ENCODE data around the gene SRRM3.

SRRM3 gene

DNA sequence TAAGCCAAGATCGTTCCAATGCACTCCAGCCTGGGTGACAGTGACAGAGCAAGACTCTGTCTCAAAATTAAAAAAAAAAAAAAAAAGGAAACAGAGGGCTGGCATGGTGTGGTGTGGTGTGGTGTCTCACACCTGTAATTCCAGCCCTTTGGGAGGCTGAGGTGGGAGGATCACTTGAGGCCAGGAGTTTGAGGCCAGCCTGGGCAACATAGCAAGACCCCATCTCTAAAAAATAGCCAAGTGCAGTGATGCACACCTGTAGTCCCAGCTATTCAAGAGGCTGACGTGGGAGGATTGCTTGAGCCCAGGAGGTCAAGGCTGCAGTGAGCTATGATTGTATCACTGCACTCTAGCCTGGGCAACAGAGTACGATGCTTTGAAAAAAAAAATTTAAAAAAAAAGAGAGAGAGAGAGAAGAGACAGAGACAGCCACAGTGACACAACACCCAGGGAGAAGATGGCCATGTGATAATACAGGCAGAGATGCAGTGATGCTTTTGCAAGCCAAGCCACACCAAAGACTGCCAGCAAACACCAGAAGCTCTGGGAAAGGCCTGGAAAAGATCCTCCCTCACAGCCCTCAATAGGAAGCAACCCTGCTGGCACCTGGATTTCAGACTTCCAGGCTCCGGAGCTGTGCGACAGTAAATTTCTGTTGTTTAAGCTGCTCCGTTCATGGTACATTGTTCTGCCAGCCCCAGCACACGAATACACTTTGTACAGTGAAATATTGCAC, 19.3 kb upstream of the SRRM3 start:
- TF ChIP-seq, protein P1, sequence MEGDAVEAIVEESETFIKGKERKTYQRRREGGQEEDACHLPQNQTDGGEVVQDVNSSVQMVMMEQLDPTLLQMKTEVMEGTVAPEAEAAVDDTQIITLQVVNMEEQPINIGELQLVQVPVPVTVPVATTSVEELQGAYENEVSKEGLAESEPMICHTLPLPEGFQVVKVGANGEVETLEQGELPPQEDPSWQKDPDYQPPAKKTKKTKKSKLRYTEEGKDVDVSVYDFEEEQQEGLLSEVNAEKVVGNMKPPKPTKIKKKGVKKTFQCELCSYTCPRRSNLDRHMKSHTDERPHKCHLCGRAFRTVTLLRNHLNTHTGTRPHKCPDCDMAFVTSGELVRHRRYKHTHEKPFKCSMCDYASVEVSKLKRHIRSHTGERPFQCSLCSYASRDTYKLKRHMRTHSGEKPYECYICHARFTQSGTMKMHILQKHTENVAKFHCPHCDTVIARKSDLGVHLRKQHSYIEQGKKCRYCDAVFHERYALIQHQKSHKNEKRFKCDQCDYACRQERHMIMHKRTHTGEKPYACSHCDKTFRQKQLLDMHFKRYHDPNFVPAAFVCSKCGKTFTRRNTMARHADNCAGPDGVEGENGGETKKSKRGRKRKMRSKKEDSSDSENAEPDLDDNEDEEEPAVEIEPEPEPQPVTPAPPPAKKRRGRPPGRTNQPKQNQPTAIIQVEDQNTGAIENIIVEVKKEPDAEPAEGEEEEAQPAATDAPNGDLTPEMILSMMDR (IDR thresholded peaks at IDR 0.05; ENCODE audit: insufficient read depth, low read depth, low read length, missing control alignments): no peak
- H3K4me3 ChIP-seq (ENCODE audit: low read length): no peak overlapping the region
- no peak for DNase-seq (ENCODE audit: low read depth)

DNA sequence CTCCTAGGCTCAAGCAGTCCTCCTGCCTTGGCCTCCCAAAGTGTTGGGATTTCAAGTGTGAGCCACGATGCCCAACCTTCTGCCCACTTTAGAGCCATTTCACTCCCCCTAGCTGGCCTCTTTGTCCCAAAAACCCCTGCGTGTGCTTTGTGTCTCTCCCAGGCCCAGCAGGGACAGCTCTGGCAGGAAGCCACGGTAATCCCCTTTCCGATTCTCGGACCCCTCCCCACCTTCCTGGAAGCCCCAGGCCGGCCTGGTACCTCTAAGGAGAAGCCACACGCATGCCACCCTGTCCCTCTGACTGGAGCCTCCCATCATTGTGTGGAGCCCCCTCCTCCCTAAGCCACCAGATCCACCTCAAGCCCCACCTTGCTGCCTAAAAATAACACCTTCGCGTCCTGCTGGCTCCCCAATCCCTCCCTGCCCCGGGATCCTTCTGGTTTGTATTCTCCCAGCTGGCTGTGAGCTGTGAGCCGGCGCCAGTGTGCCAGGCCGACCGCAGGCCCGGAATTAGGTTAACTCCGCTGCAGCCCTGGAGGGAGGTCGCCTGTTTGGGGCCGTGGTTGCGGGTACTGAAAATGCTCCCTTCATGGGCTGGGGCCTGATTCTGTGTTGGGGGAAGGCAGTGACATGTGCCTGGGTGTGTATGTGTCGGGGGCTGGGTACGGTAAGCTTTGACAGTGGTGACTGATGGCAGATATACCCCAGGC, 16.4 kb upstream of the SRRM3 start:
- DNase-seq (ENCODE audit: low read depth): no peak
- H3K4me3 ChIP-seq (ENCODE audit: low read length): no peak overlapping the region
- TF ChIP-seq, protein P1 (IDR thresholded peaks at IDR 0.05; ENCODE audit: insufficient read depth, low read depth, low read length, missing control alignments): no peak

DNA sequence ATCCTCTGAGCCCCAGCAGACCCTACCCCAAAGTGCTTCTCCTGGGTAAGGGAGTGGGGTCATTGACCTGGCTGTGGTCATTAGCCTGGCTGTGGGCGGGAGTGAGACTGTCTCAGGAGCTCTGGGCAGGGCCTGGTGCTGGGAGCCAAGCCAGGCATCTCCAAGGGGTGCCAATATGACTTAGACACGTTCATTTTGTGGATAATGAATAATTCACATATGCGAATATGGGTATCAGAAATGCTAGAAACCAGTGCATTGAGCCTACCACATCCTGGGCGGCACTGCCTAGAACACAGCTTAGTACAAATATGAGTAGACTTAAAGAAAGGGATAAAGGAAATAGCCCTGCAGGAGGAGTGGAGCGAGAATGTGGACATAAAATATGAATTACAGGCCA, 14.4 kb upstream of the SRRM3 start:
- DNase-seq (ENCODE audit: low read depth): no peak
- H3K4me3 ChIP-seq (ENCODE audit: low read length): no peak overlapping the region
- TF ChIP-seq, protein P1 (IDR thresholded peaks at IDR 0.05; ENCODE audit: insufficient read depth, low read depth, low read length, missing control alignments): no peak

DNA sequence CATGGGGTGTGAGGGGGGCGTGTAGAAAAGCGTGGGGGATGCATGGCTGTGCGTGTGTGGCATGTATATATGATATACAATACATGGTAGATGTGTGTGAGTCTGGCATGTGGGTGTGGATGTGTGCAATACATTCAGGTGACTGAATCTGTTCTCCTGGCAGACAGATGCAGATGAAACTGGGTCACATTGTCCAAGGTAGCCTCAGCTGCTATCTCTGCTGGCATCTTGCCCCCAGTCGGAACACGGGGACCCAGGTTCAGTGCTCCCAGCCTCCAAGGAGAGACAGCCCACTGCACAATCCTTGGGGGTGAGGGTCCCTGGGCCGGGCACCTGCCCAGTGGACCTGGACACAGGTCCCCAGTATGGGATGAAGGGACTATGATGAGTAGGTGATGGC, 12.4 kb upstream of the SRRM3 start:
- TF ChIP-seq, protein P1 (IDR thresholded peaks at IDR 0.05; ENCODE audit: insufficient read depth, low read depth, low read length, missing control alignments): no peak
- DNase-seq (ENCODE audit: low read depth): no peak
- no peak overlapping the region for H3K4me3 ChIP-seq (ENCODE audit: low read length)

DNA sequence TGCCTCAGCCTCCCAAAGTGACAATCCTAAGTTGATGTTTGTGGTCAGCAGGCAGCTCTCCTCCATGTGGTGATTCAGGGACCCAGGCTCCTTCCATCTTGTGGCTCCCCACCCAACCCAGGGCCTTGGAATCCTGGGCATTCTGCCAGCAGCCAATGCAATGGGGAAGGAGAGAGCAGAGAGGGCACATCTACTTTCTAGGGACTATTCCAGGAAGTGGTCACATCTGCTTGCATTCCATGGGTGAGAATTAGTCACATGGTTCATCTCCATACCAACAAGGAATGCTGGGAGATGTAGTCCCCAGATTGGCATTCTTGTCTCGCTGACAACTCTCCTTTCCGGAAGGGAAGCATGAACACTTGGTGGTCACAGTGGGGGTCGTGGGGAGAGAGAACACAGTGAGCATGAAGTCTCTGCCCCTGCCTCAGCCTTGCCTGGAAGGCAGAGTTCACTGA, 9.9 kb upstream of the SRRM3 start:
- TF ChIP-seq, protein P1 (IDR thresholded peaks at IDR 0.05; ENCODE audit: insufficient read depth, low read depth, low read length, missing control alignments): no peak
- H3K4me3 ChIP-seq (ENCODE audit: low read length): no peak overlapping the region
- DNase-seq (ENCODE audit: low read depth): peak; percentile 28

DNA sequence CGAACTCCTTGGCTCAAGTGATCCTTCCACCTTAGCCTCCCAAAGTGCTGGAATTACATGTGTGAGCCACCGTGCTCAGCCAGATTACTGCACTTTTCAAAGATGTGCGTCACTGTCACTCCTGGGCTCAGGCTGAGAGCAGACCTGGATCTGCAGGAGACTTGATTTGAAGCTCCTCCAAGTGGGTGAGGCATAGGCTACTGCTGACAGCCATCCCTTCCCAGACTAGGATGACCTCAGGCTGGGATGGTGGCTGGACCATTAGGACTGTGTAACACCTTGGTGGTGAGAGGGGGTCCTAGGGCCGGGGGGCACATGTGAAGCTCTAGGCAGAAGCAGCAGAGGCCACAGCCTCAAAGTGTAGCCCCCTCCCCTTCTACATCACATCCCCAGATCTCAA, 8.2 kb upstream of the SRRM3 start:
- TF ChIP-seq, protein P1 (IDR thresholded peaks at IDR 0.05; ENCODE audit: insufficient read depth, low read depth, low read length, missing control alignments): no peak
- DNase-seq (ENCODE audit: low read depth): no peak
- no peak overlapping the region for H3K4me3 ChIP-seq (ENCODE audit: low read length)
